ENCODE results near the gene IQCC. TPM values are rescaled to one million over a fixed set of nuclear protein-coding genes. Genes with fewer than 3 reads are reported as not detected.
A peak's percentile ranks its signal among the peaks of the same experiment; 100 is the strongest.

IQCC gene
- total and polyA plus RNA-seq, 2 donors: 1.8 to 3.2 TPM

DNA sequence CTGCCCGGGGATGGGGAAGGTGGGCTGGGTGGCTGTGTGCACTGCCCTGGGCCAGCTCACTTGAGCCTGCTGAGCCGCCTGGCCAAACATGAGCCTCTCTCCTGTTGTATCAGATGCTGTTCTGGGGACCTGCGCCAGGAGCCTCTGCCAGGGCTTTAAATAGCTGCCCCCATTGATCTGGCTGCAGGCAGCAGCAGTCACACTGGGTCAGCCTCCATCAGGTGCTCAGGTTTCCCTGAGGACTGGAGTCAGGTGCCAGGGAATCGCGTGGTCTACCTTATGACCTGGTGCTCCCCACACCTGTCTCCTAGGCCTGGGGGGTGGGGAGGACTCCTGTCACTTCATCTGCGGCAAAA is 5.8 kb upstream of the IQCC start:
- DNase-seq (ENCODE audit: extremely low spot score): no peak
- H3K27ac ChIP-seq (ENCODE audit: low read depth): no peak overlapping the region
- H3K36me3 ChIP-seq (ENCODE audit: insufficient read depth): peaks cover 2% of the 10 kb centered on the region
- no peaks in the 10 kb centered on the region for H3K4me1 ChIP-seq (ENCODE audit: insufficient read depth)
- WGBS: 27% methylated on average over 6 of the region's 6 CpGs
- H3K4me3 ChIP-seq (ENCODE audit: low read depth, low read length): no peak overlapping the region

DNA sequence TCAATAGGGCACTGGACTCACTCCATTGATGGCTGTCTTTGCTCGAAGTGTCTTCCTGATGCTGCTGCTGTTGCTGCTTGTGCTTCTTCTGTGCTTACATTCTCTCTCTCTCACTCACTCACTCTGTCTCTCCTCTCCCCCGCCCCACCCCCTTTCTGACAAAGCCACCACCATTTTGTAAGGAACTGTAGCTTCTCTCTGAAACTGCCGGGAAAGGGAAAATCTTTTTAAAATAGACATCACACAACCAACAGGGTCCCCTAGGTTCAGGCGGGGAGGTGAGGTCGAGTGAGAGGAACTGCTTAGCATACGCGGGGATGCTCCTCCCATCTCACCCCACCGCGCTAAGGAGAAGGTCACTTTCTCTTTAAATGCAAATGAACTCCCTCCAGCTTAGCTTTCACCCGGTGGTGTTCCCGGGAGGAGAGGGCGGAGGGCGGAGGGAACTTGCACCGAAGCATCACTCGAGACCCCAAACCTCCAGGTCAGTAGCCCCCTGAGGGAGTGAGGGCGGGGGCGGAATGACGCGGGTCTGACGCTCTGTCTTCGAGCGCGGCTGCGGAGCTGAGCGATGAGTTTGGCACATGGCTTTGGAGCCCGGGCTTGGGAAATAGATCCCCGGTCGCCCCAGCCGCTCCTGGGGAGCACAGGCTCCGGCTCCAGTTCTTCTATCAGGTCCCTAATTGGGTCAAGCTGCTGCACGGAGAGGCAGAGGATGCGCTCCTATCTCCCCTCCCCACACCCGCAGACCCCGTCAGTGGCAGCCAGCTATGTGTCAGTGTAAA is 5.1 kb upstream of the IQCC start, which contains the start of gene CCDC28B:
Gene CCDC28B (plus strand): TSS at position 370 of the 785 bp plus-strand sequence. CDS start 1,341 bp downstream, outside the sequence.
- under 1% methylated on average over 34 of the region's 34 CpGs for WGBS
- H3K4me3 ChIP-seq (ENCODE audit: low read depth, low read length): peak within 1 kb of the TSS; percentile 43
- DNase-seq (ENCODE audit: extremely low spot score): peak; percentile 72
- H3K27ac ChIP-seq (ENCODE audit: low read depth): peak within 1 kb of the TSS; percentile 14
- no peaks in the 10 kb centered on the region for H3K36me3 ChIP-seq (ENCODE audit: insufficient read depth)
- H3K4me1 ChIP-seq (ENCODE audit: insufficient read depth): no peaks in the 10 kb centered on the region

DNA sequence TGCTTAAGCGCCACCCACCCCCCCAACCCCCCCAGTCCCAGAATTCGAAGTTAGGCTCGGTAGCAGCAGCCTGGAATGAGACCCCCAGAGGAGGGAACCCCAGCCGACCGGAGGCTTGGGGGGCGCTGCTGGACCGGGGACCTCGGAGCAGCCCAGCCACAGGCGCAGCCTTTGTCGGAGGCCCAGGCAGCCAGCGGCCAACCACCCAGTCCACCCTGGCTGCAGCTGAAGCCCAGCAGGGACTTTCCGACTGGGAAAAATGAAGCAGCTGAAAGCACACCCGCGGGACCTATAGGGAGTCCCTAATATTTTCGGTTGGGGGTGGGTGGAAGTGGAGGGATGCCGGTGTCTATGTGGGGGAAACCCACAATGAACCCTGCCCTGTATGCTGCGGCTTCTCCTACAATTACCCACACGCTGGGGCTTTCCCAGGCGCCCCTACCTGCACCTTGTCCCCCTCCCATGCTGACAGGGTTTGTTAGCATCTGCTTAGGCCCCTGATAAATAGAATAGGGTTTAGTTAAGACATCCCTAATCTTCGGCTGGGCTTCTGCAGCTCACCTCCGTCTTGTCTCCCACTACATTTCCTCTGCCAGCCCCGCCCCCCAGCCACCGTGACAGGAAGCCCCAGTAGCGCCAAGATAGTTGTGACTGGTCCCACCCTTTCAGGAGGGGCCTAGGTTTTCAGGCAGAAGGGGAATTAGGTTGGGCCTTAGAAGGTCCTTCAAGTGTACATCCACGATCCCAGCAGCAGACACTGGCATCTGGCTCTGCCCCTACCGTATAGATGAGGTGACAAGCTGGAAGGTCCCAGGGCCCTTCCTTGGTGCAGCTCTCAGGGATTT is 4.2 kb upstream of the IQCC start:
- no peaks in the 10 kb centered on the region for H3K4me1 ChIP-seq (ENCODE audit: insufficient read depth)
- H3K27ac ChIP-seq (ENCODE audit: low read depth): no peak overlapping the region
- DNase-seq (ENCODE audit: extremely low spot score): no peak
- H3K4me3 ChIP-seq (ENCODE audit: low read depth, low read length): peak overlapping the region; percentile 43
- H3K36me3 ChIP-seq (ENCODE audit: insufficient read depth): no peaks in the 10 kb centered on the region
- WGBS: 1% methylated on average over 26 of the region's 26 CpGs

DNA sequence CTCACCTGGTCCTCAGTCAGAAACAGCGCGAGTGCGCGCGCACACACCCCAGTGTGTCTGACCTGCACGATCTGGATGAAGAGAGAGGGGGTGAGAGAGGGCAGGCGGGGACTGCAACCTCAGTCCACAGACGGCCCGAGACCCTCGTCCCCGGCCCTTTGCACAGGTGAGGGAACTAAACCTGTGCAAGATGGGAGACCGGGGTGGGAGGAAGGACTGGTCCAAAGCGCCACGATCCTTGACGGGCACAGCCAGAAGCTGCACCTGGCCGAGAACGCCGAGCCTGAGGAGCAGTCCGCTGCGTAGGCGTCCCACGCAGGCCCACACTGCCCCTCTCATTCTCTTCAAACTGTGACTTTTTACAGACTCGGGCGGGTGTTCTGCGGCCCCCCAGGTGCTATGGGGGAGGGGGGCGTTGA is 519 bp upstream of the IQCC start:
- 26% methylated on average over 26 of the region's 26 CpGs for WGBS
- no peaks in the 10 kb centered on the region for H3K4me1 ChIP-seq (ENCODE audit: insufficient read depth)
- H3K27ac ChIP-seq (ENCODE audit: low read depth): no peak overlapping the region
- no peaks in the 10 kb centered on the region for H3K36me3 ChIP-seq (ENCODE audit: insufficient read depth)
- no peak for DNase-seq (ENCODE audit: extremely low spot score)
- peak overlapping the region; percentile 50 for H3K4me3 ChIP-seq (ENCODE audit: low read depth, low read length)

DNA sequence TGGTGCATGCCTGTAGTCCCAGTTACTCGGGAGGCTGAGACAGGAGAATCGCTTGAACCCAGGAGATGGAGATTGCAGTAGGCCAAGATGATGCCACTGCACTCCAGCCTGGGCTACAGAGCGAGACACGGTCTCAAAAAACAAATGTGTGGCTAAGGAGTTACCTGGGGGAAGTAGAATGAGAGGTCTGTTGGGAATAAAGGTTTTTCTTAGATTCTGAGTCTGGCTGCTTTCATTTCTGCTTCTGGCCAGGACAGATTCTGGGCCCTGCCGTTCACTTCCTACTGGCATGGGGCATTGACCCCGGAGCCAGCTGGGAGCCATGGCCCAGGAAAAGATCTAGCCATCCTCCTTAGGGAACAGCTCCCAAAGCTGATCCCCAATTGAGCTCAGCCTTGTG is 3.0 kb downstream of the IQCC start:
- no peak overlapping the region for H3K4me3 ChIP-seq (ENCODE audit: low read depth, low read length)
- no peak overlapping the region for H3K27ac ChIP-seq (ENCODE audit: low read depth)
- no peaks in the 10 kb centered on the region for H3K36me3 ChIP-seq (ENCODE audit: insufficient read depth)
- WGBS: 85% methylated on average over 6 of the region's 6 CpGs
- no peak for DNase-seq (ENCODE audit: extremely low spot score)
- H3K4me1 ChIP-seq (ENCODE audit: insufficient read depth): no peaks in the 10 kb centered on the region

DNA sequence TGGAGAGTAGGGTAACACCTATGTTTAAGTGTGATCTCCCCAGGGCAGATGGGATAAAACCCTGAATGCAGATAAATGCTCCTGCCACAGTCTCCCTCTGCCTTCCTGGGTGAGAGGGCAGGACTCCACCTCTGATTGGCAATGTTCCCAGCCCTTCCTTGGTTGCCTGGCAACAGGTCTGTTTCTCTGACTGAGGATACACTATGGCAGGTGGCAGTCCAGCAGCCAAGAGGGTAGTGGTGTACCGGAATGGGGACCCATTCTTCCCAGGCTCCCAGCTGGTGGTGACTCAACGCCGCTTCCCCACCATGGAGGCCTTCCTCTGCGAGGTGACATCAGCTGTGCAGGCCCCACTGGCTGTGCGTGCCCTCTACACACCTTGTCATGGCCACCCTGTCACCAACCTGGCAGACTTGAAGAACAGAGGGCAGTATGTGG is 3.4 kb downstream of the IQCC start, which contains the start of gene DCDC2B:
Gene DCDC2B (plus strand): TSS at position 199 of the 438 bp plus-strand sequence. CDS start 5 bp downstream, at position 204.
- Histone ChIP-seq H3K36me3 (ENCODE audit: insufficient read depth) (no peaks in the 10 kb centered on the region), H3K4me1 (ENCODE audit: insufficient read depth) (no peaks in the 10 kb centered on the region), H3K27ac (ENCODE audit: low read depth) (no peak within 1 kb of the TSS), H3K4me3 (ENCODE audit: low read depth, low read length) (no peak within 1 kb of the TSS)
- 72% methylated on average over 5 of the region's 5 CpGs for WGBS
- DNase-seq (ENCODE audit: extremely low spot score): peak; percentile 54

DNA sequence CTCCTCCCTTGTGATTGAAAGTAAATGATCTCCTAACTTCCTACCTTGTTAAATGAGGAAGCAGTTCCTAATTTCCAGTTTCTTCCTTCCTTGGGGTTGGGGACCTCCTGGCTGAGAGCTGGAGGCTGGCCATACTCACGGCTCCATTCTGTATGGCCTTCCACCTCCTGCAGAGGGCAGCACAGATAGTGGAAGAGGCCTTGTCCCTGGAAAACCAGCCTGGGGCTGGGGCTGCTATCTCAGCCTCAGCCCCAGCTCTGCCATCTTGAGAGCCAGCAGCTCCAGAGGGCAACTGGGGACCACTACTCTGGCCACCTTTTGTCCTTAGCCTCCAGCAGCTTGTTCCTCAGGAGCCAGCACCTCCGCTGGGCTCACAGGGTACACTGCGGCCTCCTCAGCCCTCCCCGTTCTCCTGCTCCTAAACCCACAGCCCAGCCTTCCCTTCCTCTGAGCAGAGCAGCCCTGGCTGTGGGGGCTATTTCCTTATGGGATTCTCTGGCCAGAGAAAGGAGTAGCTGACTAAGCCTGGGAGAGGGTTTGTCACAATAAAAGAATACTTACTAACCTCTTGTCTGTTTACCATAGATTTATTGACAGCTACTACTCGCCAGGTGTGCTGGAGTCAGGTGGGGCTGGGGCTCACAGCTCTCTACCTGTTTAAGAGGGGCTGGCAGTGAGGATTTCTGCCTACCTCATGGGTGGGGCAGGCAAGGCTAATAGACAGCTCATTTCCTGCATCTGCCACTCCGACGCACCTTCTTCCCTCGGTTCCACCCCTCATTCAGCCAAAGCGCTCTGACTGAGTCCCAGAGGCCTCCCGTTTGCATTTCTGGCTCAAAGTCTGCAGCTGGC is 10.4 kb downstream of the IQCC start:
- H3K27ac ChIP-seq (ENCODE audit: low read depth): no peak overlapping the region
- DNase-seq (ENCODE audit: extremely low spot score): no peak
- peaks cover 2% of the 10 kb centered on the region for H3K36me3 ChIP-seq (ENCODE audit: insufficient read depth)
- no peaks in the 10 kb centered on the region for H3K4me1 ChIP-seq (ENCODE audit: insufficient read depth)
- no peak overlapping the region for H3K4me3 ChIP-seq (ENCODE audit: low read depth, low read length)
- 79% methylated on average over 10 of the region's 10 CpGs for WGBS

DNA sequence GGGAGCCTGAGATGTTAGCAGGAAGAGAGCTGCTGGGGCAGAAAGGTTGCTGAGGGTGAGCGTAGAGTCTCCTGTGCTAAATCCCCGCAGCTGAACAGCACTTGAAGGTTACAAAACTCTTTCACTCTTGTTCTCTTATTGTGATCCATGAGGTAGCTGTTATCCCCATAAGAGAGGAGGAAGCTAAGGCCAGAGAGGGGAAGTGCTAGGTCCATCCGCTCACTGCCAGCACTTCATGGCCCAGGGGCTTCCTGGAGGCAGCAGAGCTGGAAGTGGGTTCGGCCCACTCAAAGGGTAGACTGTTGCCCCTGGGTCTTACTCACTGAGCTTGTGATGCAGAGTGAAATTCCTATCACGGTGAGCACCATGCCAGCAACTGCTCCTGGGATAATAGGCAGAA is 11.1 kb downstream of the IQCC start:
- 93% methylated on average over 5 of the region's 5 CpGs for WGBS

DNA sequence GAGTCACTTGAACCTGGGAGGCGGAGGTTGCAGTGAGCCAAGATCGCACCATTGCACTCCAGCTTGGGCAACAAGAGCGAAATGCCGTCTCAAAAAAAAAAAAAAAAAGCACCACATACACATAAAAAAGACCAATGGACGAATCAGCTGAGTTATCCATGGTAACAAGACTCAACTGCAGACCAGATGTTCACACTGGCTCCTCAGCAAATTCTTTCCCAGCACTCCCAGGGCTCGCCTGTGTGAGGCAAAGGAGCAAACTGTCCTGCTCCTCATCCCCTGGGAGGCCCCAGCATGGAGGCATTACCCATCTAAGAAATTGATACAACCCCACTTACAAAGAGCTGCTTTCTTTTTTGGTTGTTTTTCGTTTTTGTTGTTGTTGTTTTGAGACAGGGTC is 13.6 kb downstream of the IQCC start:
- Histone ChIP-seq H3K4me1 (ENCODE audit: insufficient read depth) (no peaks in the 10 kb centered on the region), H3K36me3 (ENCODE audit: insufficient read depth) (peaks cover 2% of the 10 kb centered on the region), H3K4me3 (ENCODE audit: low read depth, low read length) (no peak overlapping the region), H3K27ac (ENCODE audit: low read depth) (no peak overlapping the region)
- 84% methylated on average over 7 of the region's 7 CpGs for WGBS
- no peak for DNase-seq (ENCODE audit: extremely low spot score)

More for the DNA sequence above, 11.1 kb downstream of the IQCC start:
- no peak for DNase-seq (ENCODE audit: extremely low spot score)
- no peak overlapping the region for H3K27ac ChIP-seq (ENCODE audit: low read depth)
- H3K36me3 ChIP-seq (ENCODE audit: insufficient read depth): peaks cover 2% of the 10 kb centered on the region
- no peak overlapping the region for H3K4me3 ChIP-seq (ENCODE audit: low read depth, low read length)
- no peaks in the 10 kb centered on the region for H3K4me1 ChIP-seq (ENCODE audit: insufficient read depth)

DNA sequence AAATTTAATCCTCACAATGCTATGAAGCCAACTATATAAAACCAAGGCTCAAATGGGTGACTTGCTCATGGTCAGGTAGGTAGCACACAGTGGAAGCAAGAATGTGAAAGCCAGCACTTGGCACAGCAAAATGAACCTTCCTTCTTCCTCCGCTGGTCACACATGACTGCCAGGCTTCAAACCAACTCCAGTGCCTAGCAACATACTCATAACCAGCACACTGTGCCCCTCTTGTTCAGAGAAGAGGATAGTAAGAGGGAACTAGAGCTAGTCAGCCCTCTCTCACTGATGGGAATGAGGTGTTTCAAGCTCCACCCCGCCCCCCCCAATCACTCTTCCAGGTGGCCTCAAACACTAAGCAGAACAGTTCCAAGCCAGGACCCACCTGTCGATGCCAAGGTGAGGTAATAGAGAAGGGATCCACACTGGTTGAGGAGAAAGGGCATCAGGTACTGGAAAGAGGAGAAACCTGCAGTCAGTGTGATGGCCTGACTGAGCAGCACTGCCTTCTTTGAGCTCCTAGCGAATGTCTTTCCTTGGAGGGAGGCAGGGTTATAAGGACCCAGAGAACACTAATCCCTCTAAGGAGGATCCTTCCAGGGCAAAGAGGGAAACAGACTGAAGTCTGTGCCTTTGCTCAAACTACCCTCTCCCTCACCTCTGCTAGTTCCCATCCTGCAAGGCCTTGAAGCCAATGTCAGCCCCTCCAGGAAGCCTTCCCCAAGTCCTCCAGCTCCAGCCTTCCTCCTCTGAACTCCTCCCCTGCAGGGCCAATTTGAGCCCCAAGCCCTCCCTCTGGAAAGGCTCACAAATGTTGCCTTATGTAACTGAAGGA is 15.5 kb downstream of the IQCC start:
- no peaks in the 10 kb centered on the region for H3K4me1 ChIP-seq (ENCODE audit: insufficient read depth)
- DNase-seq (ENCODE audit: extremely low spot score): no peak
- WGBS: 89% methylated on average over 4 of the region's 4 CpGs
- no peak overlapping the region for H3K27ac ChIP-seq (ENCODE audit: low read depth)
- H3K36me3 ChIP-seq (ENCODE audit: insufficient read depth): peaks cover 2% of the 10 kb centered on the region
- peak overlapping the region; percentile 89 for H3K4me3 ChIP-seq (ENCODE audit: low read depth, low read length)

DNA sequence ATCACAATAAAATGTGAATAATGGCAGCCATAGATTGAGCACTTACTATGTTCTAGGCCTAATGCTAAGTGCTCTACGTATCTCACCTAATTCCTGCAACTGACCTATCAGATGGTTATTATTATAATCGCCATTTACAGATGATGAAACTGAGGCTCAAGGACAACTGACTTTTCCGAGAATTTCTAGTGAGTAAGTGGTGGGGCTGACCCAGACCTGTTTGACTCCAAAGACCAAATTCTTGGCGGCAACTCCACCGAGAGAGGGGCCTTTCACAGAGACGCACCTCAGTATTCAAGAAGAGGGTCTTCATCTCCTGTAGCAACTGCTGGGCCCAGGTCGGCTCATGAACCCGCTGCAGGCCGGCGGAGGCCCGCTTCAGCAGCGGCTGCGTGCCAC is 16.1 kb downstream of the IQCC start:
- Histone ChIP-seq H3K4me3 (ENCODE audit: low read depth, low read length) (peak overlapping the region; percentile 89), H3K4me1 (ENCODE audit: insufficient read depth) (no peaks in the 10 kb centered on the region), H3K36me3 (ENCODE audit: insufficient read depth) (peaks cover 1% of the 10 kb centered on the region), H3K27ac (ENCODE audit: low read depth) (no peak overlapping the region)
- no peak for DNase-seq (ENCODE audit: extremely low spot score)
- WGBS: 8% methylated on average over 13 of the region's 13 CpGs

DNA sequence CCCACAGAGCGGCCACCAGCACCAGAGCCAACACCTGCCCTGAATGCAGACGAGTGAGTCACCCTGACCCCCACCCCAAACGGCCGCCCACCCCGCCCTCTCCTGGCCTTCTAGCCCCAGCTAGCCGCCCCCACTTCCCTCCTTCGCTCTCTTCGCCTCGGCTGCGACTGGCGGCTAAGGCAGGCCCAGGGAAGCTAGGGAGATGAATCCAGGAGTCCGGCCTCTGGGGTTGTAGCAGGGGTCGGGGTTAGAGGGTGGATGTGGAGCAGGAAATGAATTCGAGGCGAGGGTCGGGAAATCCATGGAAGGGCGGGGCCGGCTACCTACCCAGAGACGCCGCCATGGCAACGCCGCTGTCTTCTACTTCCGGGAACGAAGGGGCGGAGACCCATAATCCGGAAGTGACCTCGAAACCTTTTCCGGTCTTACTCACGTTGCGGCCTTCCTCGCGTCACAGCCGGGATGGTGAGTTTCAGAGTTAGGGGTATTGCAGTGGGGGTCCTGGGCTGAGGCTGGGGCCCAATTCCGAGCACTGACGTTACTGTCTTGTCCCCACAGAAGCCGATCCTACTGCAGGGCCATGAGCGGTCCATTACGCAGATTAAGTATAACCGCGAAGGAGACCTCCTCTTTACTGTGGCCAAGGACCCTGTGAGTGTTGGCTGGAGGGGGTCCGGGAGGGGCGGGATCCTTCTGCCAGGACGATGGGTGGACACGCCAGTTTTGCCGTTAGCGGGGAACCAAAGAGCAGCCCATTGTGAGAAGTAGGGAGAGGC is 16.7 kb downstream of the IQCC start, which contains the start of the genes EIF3I and TMEM234:
Gene EIF3I (plus strand): TSS at position 428 of the 776 bp plus-strand sequence. CDS start 35 bp downstream, at position 463.
Gene TMEM234 (minus strand): TSS at position 374 of the 776 bp plus-strand sequence. CDS start 31 bp downstream, at position 343.
- WGBS: under 1% methylated on average over 46 of the region's 46 CpGs
- H3K4me3 ChIP-seq (ENCODE audit: low read depth, low read length): peak within 1 kb of the TSS; percentile 89
- no peaks in the 10 kb centered on the region for H3K4me1 ChIP-seq (ENCODE audit: insufficient read depth)
- DNase-seq (ENCODE audit: extremely low spot score): peak; percentile 94
- no peaks in the 10 kb centered on the region for H3K36me3 ChIP-seq (ENCODE audit: insufficient read depth)
- H3K27ac ChIP-seq (ENCODE audit: low read depth): peak within 1 kb of the TSS; percentile 87
